Esophagus squamous epithelium (tissue), 4 donors: ENCODE measurements around the gene ASCL1.

ENCODE experiments used
- POLR2A ChIP-seq, 4 donors: fragments of 450-650 bp; IDR thresholded peaks; one replicate each; pipeline ENCODE4 v1.6.1; 2017; ENCODE audit warnings: antibody characterized with exemption in 4 of 4, mild to moderate bottlenecking in 4 of 4, moderate library complexity in 3 of 4
- TF ChIP-seq, protein P1 (sequence below), 6 experiments: fragments of 450-650 bp in 4 of 6; fragments of 200-600 bp in 2 of 6; sonication (generic) in 2 of 6; IDR thresholded peaks; one replicate each; pipeline ENCODE4 v1.5.1; 2016 to 2019; ENCODE audit warnings: antibody characterized with exemption in 6 of 6, mild to moderate bottlenecking in 4 of 6, moderate library complexity in 4 of 6

DNA sequence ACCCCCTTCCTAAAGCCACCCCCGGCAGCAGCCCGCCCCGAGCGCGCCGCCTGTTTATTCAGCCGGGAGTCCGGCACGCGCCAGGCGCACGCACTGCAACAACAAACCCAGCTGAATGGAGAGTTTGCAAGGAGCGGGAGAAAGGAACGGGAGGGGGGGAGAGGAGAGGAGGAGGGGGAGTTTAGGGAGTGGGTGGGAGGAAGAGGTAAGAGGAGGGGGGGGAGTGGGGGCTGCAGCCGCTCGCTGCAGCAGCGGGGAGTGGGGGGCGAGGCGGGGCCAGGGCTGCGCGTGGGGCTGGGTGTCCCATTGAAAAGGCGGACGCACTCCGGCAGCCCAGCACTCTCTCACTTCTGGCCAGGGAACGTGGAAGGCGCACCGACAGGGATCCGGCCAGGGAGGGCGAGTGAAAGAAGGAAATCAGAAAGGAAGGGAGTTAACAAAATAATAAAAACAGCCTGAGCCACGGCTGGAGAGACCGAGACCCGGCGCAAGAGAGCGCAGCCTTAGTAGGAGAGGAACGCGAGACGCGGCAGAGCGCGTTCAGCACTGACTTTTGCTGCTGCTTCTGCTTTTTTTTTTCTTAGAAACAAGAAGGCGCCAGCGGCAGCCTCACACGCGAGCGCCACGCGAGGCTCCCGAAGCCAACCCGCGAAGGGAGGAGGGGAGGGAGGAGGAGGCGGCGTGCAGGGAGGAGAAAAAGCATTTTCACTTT is at the start of gene ASCL1:
- TF ChIP-seq, protein P1, sequence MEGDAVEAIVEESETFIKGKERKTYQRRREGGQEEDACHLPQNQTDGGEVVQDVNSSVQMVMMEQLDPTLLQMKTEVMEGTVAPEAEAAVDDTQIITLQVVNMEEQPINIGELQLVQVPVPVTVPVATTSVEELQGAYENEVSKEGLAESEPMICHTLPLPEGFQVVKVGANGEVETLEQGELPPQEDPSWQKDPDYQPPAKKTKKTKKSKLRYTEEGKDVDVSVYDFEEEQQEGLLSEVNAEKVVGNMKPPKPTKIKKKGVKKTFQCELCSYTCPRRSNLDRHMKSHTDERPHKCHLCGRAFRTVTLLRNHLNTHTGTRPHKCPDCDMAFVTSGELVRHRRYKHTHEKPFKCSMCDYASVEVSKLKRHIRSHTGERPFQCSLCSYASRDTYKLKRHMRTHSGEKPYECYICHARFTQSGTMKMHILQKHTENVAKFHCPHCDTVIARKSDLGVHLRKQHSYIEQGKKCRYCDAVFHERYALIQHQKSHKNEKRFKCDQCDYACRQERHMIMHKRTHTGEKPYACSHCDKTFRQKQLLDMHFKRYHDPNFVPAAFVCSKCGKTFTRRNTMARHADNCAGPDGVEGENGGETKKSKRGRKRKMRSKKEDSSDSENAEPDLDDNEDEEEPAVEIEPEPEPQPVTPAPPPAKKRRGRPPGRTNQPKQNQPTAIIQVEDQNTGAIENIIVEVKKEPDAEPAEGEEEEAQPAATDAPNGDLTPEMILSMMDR (IDR thresholded peaks at IDR 0.05): no peak
- TF ChIP-seq POLR2A (IDR thresholded peaks at IDR 0.05): no peak
